PC-3 (cell line): Measurements from ENCODE around the gene TXNDC16. TPM values are rescaled to one million over a fixed set of nuclear protein-coding genes. Genes with fewer than 3 reads are reported as not detected.

ENCODE experiments used
- ATAC-seq: fragments of 200-7000 bp; cut with Tn5 transposase; 2 replicates; pipeline ENCODE4 v1.9.1; 2020; ENCODE audit warnings: mild to moderate bottlenecking, moderate library complexity
- BruUV-seq: library from RNA; stranded (reverse); fragments of 400-500 nt; replicated peaks from 2 replicates; lab custom pipeline; 2021; lab: Mats Ljungman, UMichigan
- CTCF ChIA-PET: fragments of 300-600 bp; sonication (Branson Sonifier 250); formaldehyde crosslinking; loops from one replicate; lab custom pipeline; 2022; ENCODE audit warnings: antibody characterized with exemption; lab: Charles Lee
- POLR2A ChIA-PET: fragments of 300-600 bp; sonication (Branson Sonifier 250); formaldehyde crosslinking; loops from one replicate; lab custom pipeline; 2022; ENCODE audit warnings: antibody characterized with exemption; ENCODE audit not compliant: unreplicated experiment; lab: Charles Lee
- DNase-seq: peaks from one replicate; pipeline ENCODE4 v3.0.0-alpha.2; 2015
- H2AFZ ChIP-seq: fragments of 300-600 bp; sonication (generic); 2 replicates; pipeline ENCODE4 v1.6.0; 2016; ENCODE audit warnings: antibody characterized with exemption, low read length
- H3F3A ChIP-seq: fragments of 300-600 bp; sonication (generic); one replicate; pipeline ENCODE4 v1.6.0; 2017; ENCODE audit warnings: antibody characterized with exemption, low read length, control low read depth, mild to moderate bottlenecking; ENCODE audit not compliant: unreplicated experiment
- H3K27ac ChIP-seq: fragments of 300-600 bp; sonication (generic); 2 replicates; pipeline ENCODE4 v1.5.1; 2016; ENCODE audit warnings: mild to moderate bottlenecking, low read length
- H3K27me3 ChIP-seq: fragments of 300-600 bp; sonication (generic); 2 replicates; pipeline ENCODE4 v1.6.1; 2016; ENCODE audit warnings: low read length, mixed read lengths
- H3K36me3 ChIP-seq: fragments of 300-600 bp; sonication (generic); 2 replicates; pipeline ENCODE4 v1.6.1; 2016; ENCODE audit warnings: low read depth, mixed run types, low read length, mixed read lengths
- H3K4me1 ChIP-seq: fragments of 300-600 bp; sonication (generic); 2 replicates; pipeline ENCODE4 v1.5.1; 2016; ENCODE audit warnings: low read length; ENCODE audit not compliant: insufficient read depth
- H3K4me2 ChIP-seq: fragments of 300-600 bp; sonication (generic); 2 replicates; pipeline ENCODE4 v1.6.0; 2016; ENCODE audit warnings: low read length
- H3K4me3 ChIP-seq: fragments of 300-600 bp; sonication (generic); 2 replicates; pipeline ENCODE4 v1.5.1; 2016; ENCODE audit warnings: mild to moderate bottlenecking, low read length, mixed read lengths
- H3K79me2 ChIP-seq: fragments of 300-600 bp; sonication (generic); 2 replicates; pipeline ENCODE4 v1.6.1; 2017; ENCODE audit warnings: low read length, mixed read lengths
- H3K9ac ChIP-seq: fragments of 300-600 bp; sonication (generic); 2 replicates; pipeline ENCODE4 v1.6.0; 2016; ENCODE audit warnings: mild to moderate bottlenecking, low read length
- H3K9me2 ChIP-seq: fragments of 300-600 bp; sonication (generic); replicated peaks from 2 replicates; pipeline ENCODE4 v1.6.1; 2016; ENCODE audit warnings: mixed run types, low read length, mixed read lengths
- H3K9me3 ChIP-seq: fragments of 300-600 bp; sonication (generic); 2 replicates; pipeline ENCODE4 v1.6.1; 2016; ENCODE audit warnings: low read length, mixed read lengths
- H4K20me1 ChIP-seq: fragments of 300-600 bp; sonication (generic); 2 replicates; pipeline ENCODE4 v1.6.1; 2016; ENCODE audit warnings: low read length, mixed read lengths
- CTCF ChIP-seq: fragments of 300-600 bp; sonication (generic); conservative IDR thresholded peaks from 2 replicates; pipeline ENCODE4 v1.5.1; 2017; ENCODE audit warnings: antibody characterized with exemption, low read depth, mild to moderate bottlenecking, low read length
- EZH2 ChIP-seq: fragments of 300-600 bp; sonication (generic); IDR thresholded peaks from one replicate; pipeline ENCODE4 v1.6.1; 2017; ENCODE audit warnings: antibody characterized with exemption, mild to moderate bottlenecking, low read length; ENCODE audit not compliant: unreplicated experiment
- EZH2phosphoT487 ChIP-seq: fragments of 300-600 bp; sonication (generic); IDR thresholded peaks from 2 replicates; pipeline ENCODE4 v1.6.1; 2018; ENCODE audit warnings: mild to moderate bottlenecking, antibody characterized with exemption, low read length, borderline replicate concordance
- intact Hi-C: fragments of 100-400 bp; cut with micrococcal nuclease; formaldehyde crosslinking; loops from 2 replicates; pipeline ENCODE4 v1.9.0; 2023
- total RNA-seq: library from RNA; depleted of rRNA; stranded (reverse); fragments of >200 nt; gene quantifications from 2 replicates; pipeline ENCODE4 v1.2.3, GENCODE V29; 2014

TXNDC16 gene
- total RNA-seq, 1 experiment from 2014 or later, result 4.0 TPM

GRCh38 chr14:52467515-52468266, 84.6 kb downstream of the TXNDC16 start:
- CTCF ChIA-PET, result interaction anchor here (0.7 kb wide), 1 partner anchor 1312 kb away, joined by 3 read pairs; no protein-coding TSS in a partner anchor
- no peaks in the 10 kb centered on the region for H3F3A ChIP-seq

GRCh38 chr14:52464175-52464574, 88.1 kb downstream of the TXNDC16 start:
- H3K9ac ChIP-seq, result no peak overlapping the region
- peaks cover 4% of the 10 kb centered on the region for H3K4me1 ChIP-seq
- TF ChIP-seq EZH2, result no peak
- no peak for TF ChIP-seq CTCF
- TF ChIP-seq EZH2phosphoT487, result no peak

More at GRCh38 chr14:52467515-52468266, 84.6 kb downstream of the TXNDC16 start:
- Histone ChIP-seq H3K79me2 (no peaks in the 10 kb centered on the region), H3K9ac (no peak overlapping the region), H4K20me1 (no peaks in the 10 kb centered on the region), H3K4me3 (no peak overlapping the region), H3K36me3 (peaks cover 7% of the 10 kb centered on the region; the same call in 1 of the 2 replicates), H3K27ac (no peak overlapping the region), H2AFZ (no peak overlapping the region), H3K4me1 (no peaks in the 10 kb centered on the region), H3K9me3 (no peaks in the 10 kb centered on the region), H3K27me3 (no peaks in the 10 kb centered on the region), H3K9me2 (no peaks in the 10 kb centered on the region), H3K4me2 (no peak overlapping the region)
- ATAC-seq, result no peak
- TF ChIP-seq CTCF, result no peak
- no peak for TF ChIP-seq EZH2
- TF ChIP-seq EZH2phosphoT487, result no peak
- POLR2A ChIA-PET, result no interaction called here
- no peak for DNase-seq
- BruUV-seq, result no TSS peak
- intact Hi-C loops, result no loop called here

GRCh38 chr14:52463375-52463774, 88.9 kb downstream of the TXNDC16 start:
- Histone ChIP-seq H3K4me1 (peaks cover 12% of the 10 kb centered on the region), H3K9ac (no peak overlapping the region), H3K79me2 (no peaks in the 10 kb centered on the region), H3F3A (no peaks in the 10 kb centered on the region), H3K9me3 (peaks cover 6% of the 10 kb centered on the region), H3K27me3 (no peaks in the 10 kb centered on the region), H3K4me2 (no peak overlapping the region), H3K36me3 (peaks cover 20% of the 10 kb centered on the region), H3K9me2 (no peaks in the 10 kb centered on the region), H2AFZ (no peak overlapping the region), H3K4me3 (no peak overlapping the region), H3K27ac (no peak overlapping the region), H4K20me1 (no peaks in the 10 kb centered on the region)
- DNase-seq (no peak), ATAC-seq (no peak)
- TF ChIP-seq CTCF, result no peak
- TF ChIP-seq EZH2phosphoT487, result no peak
- no peak for TF ChIP-seq EZH2
- intact Hi-C loops, result no loop called here
- CTCF ChIA-PET, result interaction anchor here (0.6 kb wide), 2 partner anchors 485 to 590 kb away, joined by 3 read pairs; no protein-coding TSS in a partner anchor
- BruUV-seq, result no TSS peak
- POLR2A ChIA-PET, result no interaction called here

More at GRCh38 chr14:52464175-52464574, 88.1 kb downstream of the TXNDC16 start:
- ChIA-PET POLR2A (no interaction called here), CTCF (no interaction called here)
- Histone ChIP-seq H3K9me2 (no peaks in the 10 kb centered on the region), H3K36me3 (peaks cover 20% of the 10 kb centered on the region), H2AFZ (no peak overlapping the region), H3K9me3 (peaks cover 6% of the 10 kb centered on the region), H3F3A (no peaks in the 10 kb centered on the region), H3K4me3 (no peak overlapping the region), H3K27ac (no peak overlapping the region), H4K20me1 (no peaks in the 10 kb centered on the region), H3K27me3 (no peaks in the 10 kb centered on the region), H3K79me2 (no peaks in the 10 kb centered on the region), H3K4me2 (no peak overlapping the region)
- no peak for ATAC-seq
- BruUV-seq, result no TSS peak
- DNase-seq, result no peak
- intact Hi-C loops, result no loop called here
